H7 (cell line): Measurements from ENCODE around the gene IL17RC. TPM values are rescaled to one million over a fixed set of nuclear protein-coding genes. Genes with fewer than 3 reads are reported as not detected.
"Not testable (repeated sequence)": the region's sequence is repeated elsewhere in the genome, so short reads cannot be mapped to it uniquely, and the experiment has no call there.

Experiments used
- DNase-seq: peaks from one replicate; pipeline ENCODE4 v3.0.0; 2012
- H3K27me3 ChIP-seq: 2 replicates; pipeline ENCODE4 v1.6.0; 2011; ENCODE audit warnings: mild to moderate bottlenecking, low read length; ENCODE audit not compliant: control insufficient read depth, insufficient read depth
- H3K36me3 ChIP-seq: replicated peaks from 2 replicates; pipeline ENCODE4 v1.5.1; 2011; ENCODE audit warnings: low read length; ENCODE audit not compliant: control insufficient read depth, insufficient read depth
- H3K4me3 ChIP-seq: 2 replicates; pipeline ENCODE4 v1.5.1; 2011; ENCODE audit warnings: low read depth, mild to moderate bottlenecking, control low read depth, low read length, moderate library complexity; ENCODE audit not compliant: insufficient read depth
- total RNA-seq: library from RNA; depleted of rRNA; stranded (reverse); fragments of >200 nt; shearing (Covaris generic); gene quantifications from 2 replicates; pipeline ENCODE4 v1.2.3, GENCODE V29; 2014; rRNA removed

The IL17RC gene
- 11.6 and 15.3 TPM in 2 replicates for total RNA-seq

DNA sequence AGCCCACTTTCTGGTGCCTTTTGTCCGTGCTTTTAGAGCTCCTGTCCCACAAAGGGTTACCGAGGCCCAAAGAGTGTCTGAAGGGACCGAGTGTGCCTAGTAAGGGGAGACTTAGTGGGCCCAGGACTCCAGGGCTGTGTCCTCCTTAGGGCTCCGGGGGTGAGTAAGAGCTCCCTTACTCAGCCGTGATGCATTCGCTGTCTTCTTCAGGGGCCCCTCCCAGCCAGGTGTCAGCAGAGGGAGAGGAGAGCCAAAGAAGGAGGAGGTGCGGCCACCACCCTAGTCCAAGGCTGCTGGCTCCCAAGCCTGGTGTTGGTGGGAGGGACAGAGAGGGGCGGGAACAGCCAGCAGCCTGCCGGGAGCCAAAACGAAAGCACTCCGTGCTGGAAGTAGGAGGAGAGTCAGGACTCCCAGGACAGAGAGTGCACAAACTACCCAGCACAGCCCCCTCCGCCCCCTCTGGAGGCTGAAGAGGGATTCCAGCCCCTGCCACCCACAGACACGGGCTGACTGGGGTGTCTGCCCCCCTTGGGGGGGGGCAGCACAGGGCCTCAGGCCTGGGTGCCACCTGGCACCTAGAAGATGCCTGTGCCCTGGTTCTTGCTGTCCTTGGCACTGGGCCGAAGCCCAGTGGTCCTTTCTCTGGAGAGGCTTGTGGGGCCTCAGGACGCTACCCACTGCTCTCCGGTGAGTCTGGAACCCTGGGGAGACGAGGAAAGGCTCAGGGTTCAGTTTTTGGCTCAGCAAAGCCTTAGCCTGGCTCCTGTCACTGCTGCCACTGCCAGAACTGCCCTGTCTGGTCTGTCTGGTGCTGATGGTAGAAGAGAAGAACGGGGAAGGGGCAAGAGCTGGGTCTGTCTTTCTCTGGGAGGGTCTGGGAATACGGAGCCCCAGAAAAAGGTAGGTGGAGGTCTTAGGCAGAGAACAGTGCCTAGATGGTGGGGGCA lies at the start of gene IL17RC:
Gene IL17RC (plus strand): TSS at position 365 of the 947 bp plus-strand sequence. CDS start 218 bp downstream, at position 583.
- DNase-seq, result peak; percentile 93
- Histone ChIP-seq H3K4me3 (peak within 1 kb of the TSS; percentile 69), H3K27me3 (peaks cover 3% of the 10 kb centered on the region), H3K36me3 (no peaks in the 10 kb centered on the region)

DNA sequence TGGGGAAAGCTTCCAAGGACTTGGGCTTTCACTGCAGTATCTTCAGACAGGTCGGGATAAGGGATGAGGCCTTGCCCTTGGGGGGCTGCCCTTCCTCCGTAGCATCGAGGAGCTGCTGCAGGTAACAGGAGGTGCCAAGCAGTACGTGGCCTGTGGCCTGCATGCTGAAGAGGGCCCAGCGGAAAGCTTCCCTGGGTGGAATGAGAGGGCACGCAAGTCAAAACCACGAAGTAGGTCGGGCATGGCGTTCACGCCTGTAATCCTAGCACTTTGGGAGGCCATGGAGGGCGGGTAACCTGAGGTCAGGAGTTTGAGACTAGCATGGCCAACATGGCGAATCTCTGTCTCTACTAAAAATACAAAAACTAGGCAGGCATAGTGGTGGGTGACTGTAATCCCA lies 49.8 kb upstream of the IL17RC start:
- Histone ChIP-seq H3K36me3 (no peaks in the 10 kb centered on the region), H3K4me3 (no peak overlapping the region), H3K27me3 (peaks cover 6% of the 10 kb centered on the region; the same call in 1 of the 2 replicates)
- no peak for DNase-seq

DNA sequence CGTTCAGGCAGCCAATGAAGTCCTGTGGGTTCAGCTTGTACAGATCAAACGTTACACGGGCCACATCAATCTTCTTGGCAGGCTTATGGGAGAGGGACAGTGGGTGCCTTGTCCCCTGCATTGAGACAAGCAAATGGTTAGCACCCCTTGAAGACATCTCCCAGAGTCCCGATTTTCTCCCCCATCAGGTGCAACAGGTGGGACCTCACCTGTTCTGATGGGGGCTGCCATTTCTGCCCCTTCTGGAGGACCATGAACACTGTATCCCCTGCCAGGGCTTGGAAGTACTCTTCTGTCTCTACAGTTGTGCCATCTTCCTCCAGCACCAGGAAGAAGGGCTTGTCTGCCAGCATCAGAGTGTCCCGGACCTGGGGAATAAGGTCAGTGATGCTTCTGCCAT lies 46.9 kb upstream of the IL17RC start:
- Histone ChIP-seq H3K36me3 (no peaks in the 10 kb centered on the region), H3K4me3 (no peak overlapping the region), H3K27me3 (no peaks in the 10 kb centered on the region)
- DNase-seq, result no peak

- Histone ChIP-seq H3K27me3 (no peaks in the 10 kb centered on the region), H3K36me3 (no peaks in the 10 kb centered on the region), H3K4me3 (no peak overlapping the region)
- no peak for DNase-seq
Measured at GRCh38 chr3:9870978-9871377, 45.9 kb upstream of the IL17RC start.

DNA sequence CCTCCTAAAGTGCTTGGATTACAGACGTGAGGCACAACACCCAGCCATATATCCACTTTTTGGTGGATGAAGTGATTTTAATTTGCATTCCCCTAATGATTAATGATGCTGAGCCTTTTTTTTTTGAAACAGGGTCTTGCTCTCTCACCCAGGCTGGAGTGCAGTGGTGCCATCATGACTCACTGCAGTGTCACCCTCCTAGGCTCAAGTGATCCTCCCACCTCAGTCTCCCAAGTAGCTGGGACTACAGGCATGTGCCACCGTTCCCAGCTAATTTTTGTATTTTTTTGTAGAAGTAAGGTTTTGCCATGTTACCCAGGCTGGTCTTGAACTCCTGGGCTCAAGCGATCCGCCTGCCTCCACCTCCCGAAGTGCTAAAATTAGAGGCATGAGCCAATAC lies 44.8 kb upstream of the IL17RC start:
- not testable (repeated sequence) for H3K27me3 ChIP-seq, H3K4me3 ChIP-seq, DNase-seq, H3K36me3 ChIP-seq

- no peak for DNase-seq
- Histone ChIP-seq H3K27me3 (no peaks in the 10 kb centered on the region), H3K36me3 (no peaks in the 10 kb centered on the region), H3K4me3 (no peak overlapping the region)
Measured at GRCh38 chr3:9875448-9875847, 41.5 kb upstream of the IL17RC start.

DNA sequence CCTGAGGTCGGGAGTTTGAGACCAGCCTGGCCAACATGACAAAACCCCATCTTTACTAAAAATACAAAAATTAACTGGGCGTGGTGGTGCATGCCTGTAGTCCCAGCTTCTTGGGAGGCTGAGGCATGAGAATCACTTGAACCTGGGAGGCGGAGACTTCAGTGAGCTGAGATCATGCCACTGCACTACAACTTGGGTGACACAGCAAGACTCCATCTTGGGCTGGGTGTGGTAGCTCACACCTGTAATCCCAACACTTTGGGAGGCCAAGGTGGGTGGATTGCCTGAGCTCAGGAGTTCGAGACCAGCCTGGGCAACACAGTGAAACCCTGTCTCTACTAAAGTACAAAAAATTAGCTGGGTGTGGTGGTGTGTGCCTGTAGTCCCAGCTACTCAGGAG lies 40.6 kb upstream of the IL17RC start:
- H3K36me3 ChIP-seq, H3K27me3 ChIP-seq, DNase-seq, H3K4me3 ChIP-seq: not testable (repeated sequence)

- Histone ChIP-seq H3K27me3 (no peaks in the 10 kb centered on the region), H3K4me3 (no peak overlapping the region), H3K36me3 (no peaks in the 10 kb centered on the region)
- DNase-seq, result peak; percentile 56
Measured at GRCh38 chr3:9876991-9877390, 39.9 kb upstream of the IL17RC start.

DNA sequence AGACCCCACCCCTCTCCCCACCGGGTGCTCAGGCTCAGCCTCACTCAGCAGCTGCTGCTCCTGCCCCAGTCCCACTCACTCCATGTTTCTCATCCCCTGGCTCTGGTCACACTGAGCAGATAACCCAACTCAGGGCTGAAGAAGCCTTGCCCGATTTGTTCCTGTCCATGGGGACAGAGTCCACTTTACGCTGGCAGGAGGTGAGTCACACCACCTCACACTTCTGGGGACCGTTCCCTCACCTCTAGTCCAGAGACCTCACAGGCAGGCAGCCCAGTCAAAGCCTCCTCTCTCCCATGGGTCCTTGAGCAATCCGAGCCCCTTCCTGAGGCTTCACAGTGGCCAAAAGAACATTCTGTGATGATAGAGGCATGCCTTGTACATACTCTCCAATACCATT lies 38.2 kb upstream of the IL17RC start:
- no peak for DNase-seq
- H3K4me3 ChIP-seq, result no peak overlapping the region
- no peaks in the 10 kb centered on the region for H3K27me3 ChIP-seq
- no peaks in the 10 kb centered on the region for H3K36me3 ChIP-seq

GRCh38 chr3:9879830-9880549 lies 36.9 kb upstream of the IL17RC start, which contains the start of gene CIDEC:
Gene CIDEC (minus strand): TSS chr3:9880253. CDS start chr3:9878486, 1,767 bp downstream.
- H3K27me3 ChIP-seq, result no peaks in the 10 kb centered on the region
- no peak within 1 kb of the TSS for H3K4me3 ChIP-seq
- DNase-seq, result peak; percentile 40
- H3K36me3 ChIP-seq, result no peaks in the 10 kb centered on the region

- no peaks in the 10 kb centered on the region for H3K36me3 ChIP-seq
- no peak overlapping the region for H3K4me3 ChIP-seq
Measured at GRCh38 chr3:9881441-9881840, 35.5 kb upstream of the IL17RC start.

DNA sequence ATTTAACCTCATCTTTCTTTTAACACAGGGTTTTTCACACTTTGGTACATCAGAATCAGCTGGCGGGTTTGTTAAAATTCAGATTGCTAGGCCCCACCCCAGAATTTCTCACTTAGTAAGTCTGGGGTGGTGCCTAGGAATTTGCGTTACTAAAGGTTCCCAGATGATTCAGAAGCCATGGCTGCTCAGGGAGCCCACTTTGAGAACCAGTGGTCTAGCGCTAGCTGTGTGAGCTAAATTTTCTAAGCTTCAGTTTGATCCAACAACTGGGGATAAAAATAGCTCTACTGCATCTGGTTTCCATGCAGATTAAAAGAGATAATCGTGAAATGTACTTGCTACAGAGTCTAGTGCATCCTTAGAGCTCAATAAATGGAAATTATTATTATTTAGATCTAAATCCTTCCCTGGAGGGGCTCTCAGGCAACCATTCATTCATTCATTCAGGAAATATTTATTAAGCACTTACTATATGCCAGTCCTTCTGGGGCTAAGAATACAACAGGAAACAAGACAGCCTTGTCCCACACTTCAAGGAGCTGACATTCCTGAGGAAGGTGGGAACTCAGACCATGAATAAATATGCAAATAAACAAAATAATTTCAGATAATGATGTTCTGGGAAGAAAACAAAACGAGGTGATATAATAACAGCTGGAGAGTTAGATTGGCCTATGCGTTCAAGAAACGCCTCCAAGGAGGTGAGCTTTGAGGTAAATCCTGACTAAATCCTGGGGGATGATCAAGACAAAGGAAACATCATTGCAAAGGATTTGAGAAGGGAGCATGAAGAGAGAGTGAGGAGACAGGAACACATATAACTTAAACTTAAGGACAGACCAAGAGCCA lies 33.0 kb upstream of the IL17RC start:
- DNase-seq, result no peak
- no peaks in the 10 kb centered on the region for H3K36me3 ChIP-seq
- no peak overlapping the region for H3K4me3 ChIP-seq
- no peaks in the 10 kb centered on the region for H3K27me3 ChIP-seq

More at GRCh38 chr3:9881441-9881840, 35.5 kb upstream of the IL17RC start:
- DNase-seq, result no peak
- H3K27me3 ChIP-seq, result no peaks in the 10 kb centered on the region

DNA sequence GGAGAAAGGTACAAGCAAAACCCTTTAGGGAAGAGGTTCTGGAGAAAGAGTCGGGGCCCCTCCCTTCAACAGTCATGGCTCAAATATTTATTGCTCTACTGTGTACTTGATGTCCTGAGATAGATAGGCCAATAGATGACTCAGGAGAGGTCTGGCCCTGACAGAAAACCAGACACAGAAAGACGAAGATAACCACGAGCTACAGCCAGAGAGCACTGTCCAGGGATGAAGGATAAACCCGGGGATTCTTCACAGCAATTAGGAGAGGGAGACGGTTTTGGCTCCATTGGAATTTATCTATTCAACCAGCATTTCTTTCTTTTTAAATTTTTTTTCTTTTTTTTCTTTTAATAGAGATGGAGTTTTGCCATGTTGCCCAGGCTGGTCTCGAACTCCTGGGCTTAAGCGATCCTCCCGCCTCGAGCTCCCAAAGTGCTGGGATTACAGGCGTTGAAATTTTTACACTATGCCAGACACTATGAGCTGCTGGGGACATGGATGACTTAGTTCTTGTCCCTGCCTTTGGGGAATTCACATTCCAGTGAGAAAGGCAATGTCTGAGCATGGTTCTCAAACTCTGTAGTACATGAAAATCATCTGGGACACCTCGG lies 32.2 kb upstream of the IL17RC start:
- DNase-seq, result no peak

GRCh38 chr3:9886328-9886727 lies 30.6 kb upstream of the IL17RC start:
- Histone ChIP-seq H3K27me3 (no peaks in the 10 kb centered on the region), H3K36me3 (no peaks in the 10 kb centered on the region), H3K4me3 (no peak overlapping the region)
- no peak for DNase-seq

More for the DNA sequence above, 32.2 kb upstream of the IL17RC start:
- no peaks in the 10 kb centered on the region for H3K27me3 ChIP-seq
- H3K4me3 ChIP-seq, result no peak overlapping the region
- H3K36me3 ChIP-seq, result no peaks in the 10 kb centered on the region
